Measurements from ENCODE around the gene RGS19. TPM values are rescaled to one million over a fixed set of nuclear protein-coding genes. Genes with fewer than 3 reads are reported as not detected.

Gene RGS19
- total and polyA plus RNA-seq, 2 donors from 2014 or later = 6.8 to 20.2 TPM

DNA sequence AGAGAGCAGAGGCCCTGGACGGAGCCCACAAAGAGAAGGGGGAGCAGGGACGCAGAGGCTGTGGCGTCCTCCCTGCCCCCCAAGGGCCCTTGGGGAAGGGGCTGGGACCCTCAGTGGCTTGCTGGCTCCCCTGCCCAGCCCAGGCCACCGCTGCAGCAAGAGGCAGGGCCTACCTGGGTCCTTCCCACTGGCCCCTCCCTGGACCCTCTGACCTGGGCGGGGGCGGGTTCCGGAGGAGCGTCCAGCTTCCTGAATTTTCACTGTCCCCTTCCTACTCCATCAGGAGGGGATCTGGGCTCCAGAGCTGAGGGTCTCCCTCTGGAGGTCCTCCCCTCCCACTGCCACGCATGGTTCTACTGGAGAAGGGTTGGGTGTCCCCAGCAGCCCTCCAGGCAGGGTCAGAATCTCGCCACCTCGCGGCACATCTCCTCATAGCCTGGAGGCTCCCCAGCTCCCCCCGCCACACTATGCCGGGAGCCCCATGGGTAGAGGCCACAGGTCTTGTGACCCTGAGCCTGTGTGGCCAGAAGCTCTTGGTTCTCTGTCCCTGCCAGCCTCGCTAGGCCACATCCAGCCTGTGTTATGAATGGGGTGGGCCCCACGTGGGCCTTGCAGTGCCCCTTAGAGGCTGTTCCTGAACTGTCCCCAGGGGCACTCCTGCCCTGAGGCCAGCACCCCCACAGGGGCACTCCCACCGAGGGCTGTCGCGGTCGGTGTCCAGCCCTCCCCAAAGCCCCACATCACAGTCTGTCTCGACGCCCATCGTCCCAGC, 28.9 kb downstream of the RGS19 start:
- peaks cover 7% of the 10 kb centered on the region for H3K27me3 ChIP-seq (ENCODE audit: control insufficient read depth, insufficient read depth, low read length)
- no peak for FAIRE-seq
- TF ChIP-seq, protein P1, sequence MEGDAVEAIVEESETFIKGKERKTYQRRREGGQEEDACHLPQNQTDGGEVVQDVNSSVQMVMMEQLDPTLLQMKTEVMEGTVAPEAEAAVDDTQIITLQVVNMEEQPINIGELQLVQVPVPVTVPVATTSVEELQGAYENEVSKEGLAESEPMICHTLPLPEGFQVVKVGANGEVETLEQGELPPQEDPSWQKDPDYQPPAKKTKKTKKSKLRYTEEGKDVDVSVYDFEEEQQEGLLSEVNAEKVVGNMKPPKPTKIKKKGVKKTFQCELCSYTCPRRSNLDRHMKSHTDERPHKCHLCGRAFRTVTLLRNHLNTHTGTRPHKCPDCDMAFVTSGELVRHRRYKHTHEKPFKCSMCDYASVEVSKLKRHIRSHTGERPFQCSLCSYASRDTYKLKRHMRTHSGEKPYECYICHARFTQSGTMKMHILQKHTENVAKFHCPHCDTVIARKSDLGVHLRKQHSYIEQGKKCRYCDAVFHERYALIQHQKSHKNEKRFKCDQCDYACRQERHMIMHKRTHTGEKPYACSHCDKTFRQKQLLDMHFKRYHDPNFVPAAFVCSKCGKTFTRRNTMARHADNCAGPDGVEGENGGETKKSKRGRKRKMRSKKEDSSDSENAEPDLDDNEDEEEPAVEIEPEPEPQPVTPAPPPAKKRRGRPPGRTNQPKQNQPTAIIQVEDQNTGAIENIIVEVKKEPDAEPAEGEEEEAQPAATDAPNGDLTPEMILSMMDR (IDR thresholded peaks at IDR 0.05; ENCODE audit: borderline replicate concordance, extremely low read depth, insufficient read depth) = no peak

DNA sequence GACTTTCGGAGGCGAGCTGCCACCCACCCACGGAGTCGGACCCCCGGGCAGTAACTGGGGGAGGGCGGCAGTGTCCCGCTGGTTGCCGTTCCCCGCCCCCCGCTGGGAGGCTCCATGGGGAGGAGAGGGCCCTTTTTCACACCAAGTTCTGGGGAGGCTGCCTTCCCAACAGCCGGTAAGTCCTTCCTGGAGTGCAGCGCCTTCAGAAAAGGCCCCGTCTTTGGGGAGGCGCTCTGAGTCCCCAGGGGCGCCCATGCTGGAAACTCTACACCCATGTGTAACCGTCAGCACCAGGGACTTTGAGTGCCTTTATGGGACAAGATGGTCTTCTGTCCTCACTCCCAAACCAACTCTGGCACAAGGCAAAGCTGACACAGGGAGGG, 29.4 kb downstream of the RGS19 start:
- H3K36me3 ChIP-seq (ENCODE audit: control insufficient read depth in 2 of 3, insufficient read depth in 3 of 3, low read length in 3 of 3) = no peaks in the 10 kb centered on the region
- peaks cover 0 to 14% (median 0%) of the 10 kb centered on the region in 3 donors for H3K4me1 ChIP-seq (ENCODE audit: control insufficient read depth in 2 of 3, insufficient read depth in 2 of 3, low read depth in 1 of 3, low read length in 3 of 3)
- H3K27me3 ChIP-seq (ENCODE audit: control insufficient read depth, insufficient read depth, low read length) = peaks cover 7% of the 10 kb centered on the region
- H3K27ac ChIP-seq (ENCODE audit: low read depth in 2 of 2, low read length in 2 of 2) = peak overlapping the region; percentile 54 to 68
- TF ChIP-seq, protein P1 (IDR thresholded peaks at IDR 0.05; ENCODE audit: borderline replicate concordance, extremely low read depth, insufficient read depth) = no peak
- no peaks in the 10 kb centered on the region for H3K9me3 ChIP-seq (ENCODE audit: control insufficient read depth in 2 of 3, insufficient read depth in 1 of 3, low read length in 3 of 3)
- DNase-seq = peak in 1 of 5 donors; percentile 79
- H3K4me3 ChIP-seq (ENCODE audit: low read length in 3 of 3) = peak overlapping the region in 1 of 3 donors; percentile 46
- FAIRE-seq = no peak
- intact Hi-C loops (cut with DNase I) = no loop called here
- no peak overlapping the region for H3K9ac ChIP-seq (ENCODE audit: low read length in 3 of 3)

More for the DNA sequence above, 28.9 kb downstream of the RGS19 start:
- peak in 1 of 5 donors; percentile 77 for DNase-seq
- H3K9me3 ChIP-seq (ENCODE audit: control insufficient read depth in 2 of 3, insufficient read depth in 1 of 3, low read length in 3 of 3) = no peaks in the 10 kb centered on the region
- H3K27ac ChIP-seq (ENCODE audit: low read depth in 2 of 2, low read length in 2 of 2) = peak overlapping the region; percentile 54 to 68
- H3K9ac ChIP-seq (ENCODE audit: low read length in 3 of 3) = no peak overlapping the region
- H3K36me3 ChIP-seq (ENCODE audit: control insufficient read depth in 2 of 3, insufficient read depth in 3 of 3, low read length in 3 of 3) = no peaks in the 10 kb centered on the region
- intact Hi-C loops (cut with DNase I) = no loop called here
- H3K4me3 ChIP-seq (ENCODE audit: low read length in 3 of 3) = peak overlapping the region in 1 of 3 donors; percentile 46
- H3K4me1 ChIP-seq (ENCODE audit: control insufficient read depth in 2 of 3, insufficient read depth in 2 of 3, low read depth in 1 of 3, low read length in 3 of 3) = peaks cover 0 to 16% (median 0%) of the 10 kb centered on the region in 3 donors

DNA sequence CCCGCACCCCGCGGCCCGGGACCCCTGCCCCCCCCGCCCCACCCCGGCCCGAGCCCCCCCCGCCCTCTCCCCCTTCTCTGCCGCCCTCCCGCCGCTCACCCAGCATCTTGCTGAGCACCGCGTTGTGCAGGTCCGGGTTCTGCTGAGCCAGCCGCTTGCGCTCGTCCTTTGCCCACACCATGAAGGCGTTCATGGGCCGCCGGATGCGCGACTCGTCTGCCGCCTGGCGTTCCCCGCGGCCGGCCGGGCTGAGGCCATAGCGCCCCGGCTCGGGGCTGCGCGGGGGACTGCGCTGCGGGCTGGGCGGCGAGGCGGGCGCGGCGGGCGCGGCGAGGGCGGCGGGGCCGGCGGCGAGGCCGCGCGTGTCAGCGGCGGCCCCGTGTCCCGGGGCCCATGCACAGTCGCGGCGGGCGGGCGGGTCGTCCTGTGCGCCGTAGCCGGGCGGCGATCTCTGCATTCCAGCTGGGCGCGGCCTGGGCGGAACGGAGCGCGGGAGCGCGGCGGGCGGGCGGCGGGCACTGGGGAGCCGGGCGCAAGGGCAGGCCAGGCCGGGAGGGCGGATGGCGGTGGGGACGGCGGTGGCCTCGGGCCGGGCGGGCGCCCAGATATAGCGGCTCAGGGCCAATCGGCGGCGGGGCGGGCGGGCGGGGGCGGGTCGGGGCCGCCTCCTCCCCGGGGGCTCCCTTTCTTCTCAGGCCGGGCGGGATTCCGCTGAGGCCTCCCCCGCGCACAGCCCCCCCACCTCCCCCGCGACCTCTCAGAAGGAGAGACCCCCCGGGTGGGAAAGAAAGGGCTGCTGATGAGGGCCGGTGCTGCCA, 30.0 kb downstream of the RGS19 start, which contains the start of gene SOX18:
SOX18 (minus strand) TSS at position 580 of the 818 bp plus-strand sequence; CDS start at position 457, 123 bp downstream.
- Histone ChIP-seq H3K9me3 (ENCODE audit: control insufficient read depth in 2 of 3, insufficient read depth in 1 of 3, low read length in 3 of 3) (no peaks in the 10 kb centered on the region), H3K9ac (ENCODE audit: low read length in 3 of 3) (no peak within 1 kb of the TSS), H3K36me3 (ENCODE audit: control insufficient read depth in 2 of 3, insufficient read depth in 3 of 3, low read length in 3 of 3) (no peaks in the 10 kb centered on the region), H3K4me3 (ENCODE audit: low read length in 3 of 3) (peak within 1 kb of the TSS in 1 of 3 donors; percentile 46), H3K27me3 (ENCODE audit: control insufficient read depth, insufficient read depth, low read length) (peaks cover 7% of the 10 kb centered on the region), H3K4me1 (ENCODE audit: control insufficient read depth in 2 of 3, insufficient read depth in 2 of 3, low read depth in 1 of 3, low read length in 3 of 3) (peaks cover 0 to 12% (median 0%) of the 10 kb centered on the region in 3 donors), H3K27ac (ENCODE audit: low read depth in 2 of 2, low read length in 2 of 2) (peak within 1 kb of the TSS; percentile 54 to 68)
- TF ChIP-seq, protein P1 (IDR thresholded peaks at IDR 0.05; ENCODE audit: borderline replicate concordance, extremely low read depth, insufficient read depth) = no peak
- peak in 2 of 5 donors; percentile 63 to 86 for DNase-seq
- intact Hi-C loops (cut with DNase I) = no loop called here
- FAIRE-seq = no peak
